Endothelial cell of umbilical vein (primary cell): ENCODE measurements around the gene SIKE1.
"Not testable (repeated sequence)": the region's sequence is repeated elsewhere in the genome, so short reads cannot be mapped to it uniquely, and the experiment has no call there.

Experiments used
- EZH2 ChIP-seq: IDR thresholded peaks from 2 replicates; pipeline ENCODE4 v1.6.1; 2012; ENCODE audit warnings: borderline replicate concordance, low read depth, mild to moderate bottlenecking, moderate library complexity, low read length, inconsistent platforms; ENCODE audit not compliant: severe bottlenecking
- FOS ChIP-seq: IDR thresholded peaks from 2 replicates; pipeline ENCODE4 v1.6.1; 2011; ENCODE audit warnings: mild to moderate bottlenecking, low read length, moderate library complexity, borderline replicate concordance; ENCODE audit not compliant: insufficient read depth
- GATA2 ChIP-seq: IDR thresholded peaks from 2 replicates; pipeline ENCODE4 v1.7.0; 2011; ENCODE audit warnings: low read depth, mild to moderate bottlenecking, moderate library complexity, mixed read lengths, low read length; ENCODE audit not compliant: insufficient read length, insufficient read depth
- JUN ChIP-seq: IDR thresholded peaks from 2 replicates; pipeline ENCODE4 v1.6.1; 2011; ENCODE audit warnings: borderline replicate concordance, low read depth; ENCODE audit not compliant: insufficient read length, insufficient read depth
- MYC ChIP-seq: IDR thresholded peaks from one replicate; pipeline ENCODE4 v1.6.1; 2011; ENCODE audit warnings: mild to moderate bottlenecking, low read depth, low read length
- POLR2A ChIP-seq: IDR thresholded peaks from 2 replicates; pipeline ENCODE4 v1.6.1; 2012; ENCODE audit warnings: low read depth, mild to moderate bottlenecking, control low read depth, low read length
- POLR2AphosphoS5 ChIP-seq: IDR thresholded peaks from 2 replicates; pipeline ENCODE4 v1.6.1; 2012; ENCODE audit warnings: low read depth, mild to moderate bottlenecking, control low read depth, low read length, moderate library complexity; ENCODE audit not compliant: insufficient read depth
- TF ChIP-seq, protein P1 (sequence below), 2 donors: IDR thresholded peaks; 1 replicate in 1 of 2; 2 replicates in 1 of 2; pipeline ENCODE4 v1.5.1; 2011; ENCODE audit warnings: low read length in 2 of 2, mild to moderate bottlenecking in 2 of 2, moderate library complexity in 2 of 2, control low read depth in 1 of 2, inconsistent platforms in 1 of 2, low read depth in 1 of 2; ENCODE audit not compliant: insufficient read depth in 1 of 2; ENCODE audit errors: extremely low read depth in 1 of 2
- TF ChIP-seq, protein P2 (sequence below): IDR thresholded peaks from 2 replicates; pipeline ENCODE4 v1.6.1; 2011; ENCODE audit not compliant: insufficient read depth, insufficient read length

DNA sequence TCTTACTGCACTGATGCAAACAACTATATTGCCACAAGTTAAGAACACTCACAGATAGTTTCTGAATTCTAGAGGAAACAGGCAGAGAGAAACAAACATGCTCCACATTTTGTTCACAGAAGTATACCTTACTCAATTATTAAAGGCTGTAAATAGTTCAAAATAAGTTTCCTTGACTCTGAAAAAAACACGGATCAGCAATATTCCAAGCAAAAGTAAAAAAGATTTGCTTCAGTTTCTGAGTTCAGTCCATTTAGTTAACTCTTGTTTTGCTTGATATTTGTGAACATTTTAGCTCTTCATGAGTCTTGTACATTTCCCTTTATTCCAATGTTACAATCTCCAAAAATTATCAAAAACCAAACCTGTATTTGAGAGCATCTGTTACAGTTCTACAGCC lies 49.6 kb upstream of the SIKE1 start:
- TF ChIP-seq POLR2AphosphoS5, POLR2A, EZH2, JUN, GATA2, FOS, MYC: not testable (repeated sequence)
- TF ChIP-seq, protein P1, sequence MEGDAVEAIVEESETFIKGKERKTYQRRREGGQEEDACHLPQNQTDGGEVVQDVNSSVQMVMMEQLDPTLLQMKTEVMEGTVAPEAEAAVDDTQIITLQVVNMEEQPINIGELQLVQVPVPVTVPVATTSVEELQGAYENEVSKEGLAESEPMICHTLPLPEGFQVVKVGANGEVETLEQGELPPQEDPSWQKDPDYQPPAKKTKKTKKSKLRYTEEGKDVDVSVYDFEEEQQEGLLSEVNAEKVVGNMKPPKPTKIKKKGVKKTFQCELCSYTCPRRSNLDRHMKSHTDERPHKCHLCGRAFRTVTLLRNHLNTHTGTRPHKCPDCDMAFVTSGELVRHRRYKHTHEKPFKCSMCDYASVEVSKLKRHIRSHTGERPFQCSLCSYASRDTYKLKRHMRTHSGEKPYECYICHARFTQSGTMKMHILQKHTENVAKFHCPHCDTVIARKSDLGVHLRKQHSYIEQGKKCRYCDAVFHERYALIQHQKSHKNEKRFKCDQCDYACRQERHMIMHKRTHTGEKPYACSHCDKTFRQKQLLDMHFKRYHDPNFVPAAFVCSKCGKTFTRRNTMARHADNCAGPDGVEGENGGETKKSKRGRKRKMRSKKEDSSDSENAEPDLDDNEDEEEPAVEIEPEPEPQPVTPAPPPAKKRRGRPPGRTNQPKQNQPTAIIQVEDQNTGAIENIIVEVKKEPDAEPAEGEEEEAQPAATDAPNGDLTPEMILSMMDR (IDR thresholded peaks at IDR 0.05; ENCODE audit: extremely low read depth in 1 of 2, insufficient read depth in 1 of 2, low read depth in 1 of 2, low read length in 2 of 2) = not testable (repeated sequence)
- TF ChIP-seq, protein P2, sequence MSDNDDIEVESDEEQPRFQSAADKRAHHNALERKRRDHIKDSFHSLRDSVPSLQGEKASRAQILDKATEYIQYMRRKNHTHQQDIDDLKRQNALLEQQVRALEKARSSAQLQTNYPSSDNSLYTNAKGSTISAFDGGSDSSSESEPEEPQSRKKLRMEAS = not testable (repeated sequence)
